ENCODE measurements around the gene TNNC1. TPM values are rescaled to one million over a fixed set of nuclear protein-coding genes. Genes with fewer than 3 reads are reported as not detected.

The TNNC1 gene
- total RNA-seq, 4 donors from 2014 or later, result 1.2 to 7.1 (median 4.0) TPM; not detected in 1

DNA sequence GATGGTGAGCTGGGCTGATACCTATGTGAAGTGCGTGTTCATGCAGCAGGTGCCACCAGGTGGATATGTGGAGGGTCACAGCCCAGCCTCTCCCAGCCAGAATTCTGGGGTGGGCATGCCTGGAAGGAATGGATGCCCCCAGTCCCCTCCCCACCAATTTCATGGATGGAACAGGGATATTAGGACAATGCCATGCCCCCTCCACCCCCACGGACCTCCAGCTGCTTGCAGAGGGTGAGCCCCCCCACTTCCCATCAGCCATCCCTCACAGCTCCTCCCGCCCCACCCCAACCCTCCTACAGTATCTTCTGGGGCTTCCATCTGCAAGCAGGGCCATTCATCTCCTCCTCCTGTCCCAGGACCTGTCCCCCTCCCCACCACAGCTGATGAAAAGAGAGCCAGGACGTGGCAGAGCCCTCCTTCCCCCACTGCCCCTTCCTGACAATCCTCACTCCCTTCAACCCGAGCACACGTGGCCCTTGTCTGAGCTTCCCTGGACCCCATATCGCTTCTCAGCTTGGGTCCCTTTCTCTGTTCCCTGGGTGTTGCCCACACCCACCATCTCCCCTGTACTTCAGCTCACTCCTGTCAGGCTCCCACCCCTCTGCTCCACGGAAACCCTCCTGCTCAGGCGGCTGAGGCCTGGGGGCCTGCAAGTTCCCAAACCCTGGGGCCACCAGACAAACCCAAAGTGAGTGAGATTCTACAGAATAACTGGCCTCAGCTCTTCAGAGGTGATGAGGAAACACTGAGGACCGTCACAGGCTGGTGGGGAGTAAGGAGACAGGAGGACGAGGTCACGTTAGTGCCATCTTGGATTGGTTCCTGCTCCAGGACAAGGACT lies 6.1 kb downstream of the TNNC1 start:
- 74% methylated on average over 11 of the region's 12 CpGs for WGBS
- Histone ChIP-seq H3K4me3 (no peak overlapping the region), H3K9me3 (no peaks in the 10 kb centered on the region), H3K27me3 (no peaks in the 10 kb centered on the region), H3K36me3 (peaks cover 0 to 24% (median 0%) of the 10 kb centered on the region in 4 donors), H3K27ac (replicated peaks in 1 of 4) (no peak overlapping the region), H3K4me1 (peaks cover 23 to 37% (median 26%) of the 10 kb centered on the region in 4 donors)
- no peak for TF ChIP-seq POLR2AphosphoS5 (IDR thresholded peaks at IDR 0.05)
- TF ChIP-seq POLR2A (IDR thresholded peaks at IDR 0.05; ENCODE audit: low read depth), result no peak
- no peak for TF ChIP-seq EP300 (IDR thresholded peaks at IDR 0.05)
- TF ChIP-seq, protein P1, sequence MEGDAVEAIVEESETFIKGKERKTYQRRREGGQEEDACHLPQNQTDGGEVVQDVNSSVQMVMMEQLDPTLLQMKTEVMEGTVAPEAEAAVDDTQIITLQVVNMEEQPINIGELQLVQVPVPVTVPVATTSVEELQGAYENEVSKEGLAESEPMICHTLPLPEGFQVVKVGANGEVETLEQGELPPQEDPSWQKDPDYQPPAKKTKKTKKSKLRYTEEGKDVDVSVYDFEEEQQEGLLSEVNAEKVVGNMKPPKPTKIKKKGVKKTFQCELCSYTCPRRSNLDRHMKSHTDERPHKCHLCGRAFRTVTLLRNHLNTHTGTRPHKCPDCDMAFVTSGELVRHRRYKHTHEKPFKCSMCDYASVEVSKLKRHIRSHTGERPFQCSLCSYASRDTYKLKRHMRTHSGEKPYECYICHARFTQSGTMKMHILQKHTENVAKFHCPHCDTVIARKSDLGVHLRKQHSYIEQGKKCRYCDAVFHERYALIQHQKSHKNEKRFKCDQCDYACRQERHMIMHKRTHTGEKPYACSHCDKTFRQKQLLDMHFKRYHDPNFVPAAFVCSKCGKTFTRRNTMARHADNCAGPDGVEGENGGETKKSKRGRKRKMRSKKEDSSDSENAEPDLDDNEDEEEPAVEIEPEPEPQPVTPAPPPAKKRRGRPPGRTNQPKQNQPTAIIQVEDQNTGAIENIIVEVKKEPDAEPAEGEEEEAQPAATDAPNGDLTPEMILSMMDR (IDR thresholded peaks at IDR 0.05), result no peak
- intact Hi-C loops (cut with DNase I), result loop anchor here (2.0 kb wide), 1 partner anchor 35 kb away; no protein-coding TSS in a partner anchor
- DNase-seq (ENCODE audit: extremely low spot score), result no peak

DNA sequence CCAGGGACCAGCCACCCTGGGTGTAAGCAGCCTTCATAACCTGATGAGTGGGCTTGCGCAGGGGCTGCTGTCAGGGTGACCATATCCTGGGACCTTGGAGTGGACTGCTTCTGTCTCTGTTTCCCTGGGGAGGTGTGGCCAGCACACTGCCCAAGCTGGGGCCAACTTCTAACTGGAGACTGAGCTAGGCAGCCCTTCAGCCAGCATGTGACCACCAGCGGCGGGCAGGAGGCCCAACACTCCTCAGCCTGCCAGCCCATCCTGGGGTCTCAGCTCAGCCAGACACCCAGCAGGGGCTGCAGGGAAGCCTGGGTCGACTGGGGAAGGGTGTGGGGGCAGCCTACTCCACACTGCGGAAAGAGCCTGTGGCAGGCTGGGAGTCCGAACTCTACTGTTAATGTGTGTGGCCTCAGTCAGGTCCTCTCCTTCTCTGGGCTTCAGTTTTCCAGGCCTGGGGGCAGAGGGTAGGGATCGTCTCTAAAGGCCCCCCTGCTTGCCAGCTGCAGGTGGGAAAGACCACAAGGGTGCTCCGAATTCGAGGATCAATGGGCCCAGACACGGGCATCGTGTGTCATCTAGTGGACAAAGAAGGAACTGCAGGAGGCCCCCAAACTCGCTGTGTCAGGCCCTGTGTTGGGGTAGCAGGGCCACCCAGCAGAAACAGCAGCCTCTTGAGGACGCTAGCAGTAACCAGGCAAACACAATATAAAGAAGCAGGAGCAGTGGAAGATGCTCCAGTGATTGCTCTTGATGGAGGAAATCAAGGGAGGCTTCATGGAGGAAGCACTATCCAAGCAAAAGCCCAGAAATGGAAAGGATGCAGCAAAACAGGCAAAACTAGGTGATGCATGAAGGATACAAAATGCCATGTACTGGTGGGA lies 7.0 kb downstream of the TNNC1 start:
- Histone ChIP-seq H3K9me3 (no peaks in the 10 kb centered on the region), H3K36me3 (peaks cover 0 to 19% (median 0%) of the 10 kb centered on the region in 4 donors), H3K27ac (replicated peaks in 1 of 4) (no peak overlapping the region), H3K27me3 (no peaks in the 10 kb centered on the region), H3K4me3 (no peak overlapping the region), H3K4me1 (peaks cover 23 to 37% (median 28%) of the 10 kb centered on the region in 4 donors)
- DNase-seq (ENCODE audit: extremely low spot score), result peak; percentile 93
- 24% methylated on average over 9 of the region's 13 CpGs for WGBS
- peak in 1 of 2 donors; percentile 19 for TF ChIP-seq POLR2AphosphoS5 (IDR thresholded peaks at IDR 0.05)
- no peak for TF ChIP-seq EP300 (IDR thresholded peaks at IDR 0.05)
- TF ChIP-seq, protein P1 (IDR thresholded peaks at IDR 0.05), result peak in 2 of 3 experiments; percentile 100
- intact Hi-C loops (cut with DNase I), result loop anchor here (2.0 kb wide), 1 partner anchor 34 kb away; no protein-coding TSS in a partner anchor

DNA sequence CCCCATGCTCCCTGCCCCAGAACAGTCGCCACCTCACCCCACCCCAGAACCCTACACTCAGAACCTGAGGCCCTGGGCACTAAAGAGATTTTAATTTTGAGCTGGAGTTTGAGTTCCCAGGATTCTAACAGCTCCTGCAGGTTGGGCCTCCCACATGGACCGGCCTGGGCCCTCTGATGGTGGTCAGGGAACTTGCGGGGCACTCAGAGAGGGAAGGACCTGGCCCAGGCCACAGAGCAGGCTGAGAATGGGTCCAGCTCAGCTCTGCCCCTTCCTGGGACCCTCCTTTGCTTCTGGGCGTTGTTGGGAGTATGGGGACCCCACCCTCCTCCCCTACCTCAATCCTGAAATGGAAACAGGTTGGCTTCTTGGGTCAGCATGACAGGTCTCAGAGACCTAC lies 7.8 kb downstream of the TNNC1 start:
- TF ChIP-seq, protein P1 (IDR thresholded peaks at IDR 0.05), result no peak
- TF ChIP-seq POLR2AphosphoS5 (IDR thresholded peaks at IDR 0.05) (no peak), EP300 (IDR thresholded peaks at IDR 0.05) (no peak), POLR2A (IDR thresholded peaks at IDR 0.05; ENCODE audit: low read depth) (no peak)
- 86% methylated on average over 1 of the region's 4 CpGs for WGBS
- intact Hi-C loops (cut with DNase I), result loop anchor here (2.0 kb wide), 1 partner anchor 33 kb away; no protein-coding TSS in a partner anchor

DNA sequence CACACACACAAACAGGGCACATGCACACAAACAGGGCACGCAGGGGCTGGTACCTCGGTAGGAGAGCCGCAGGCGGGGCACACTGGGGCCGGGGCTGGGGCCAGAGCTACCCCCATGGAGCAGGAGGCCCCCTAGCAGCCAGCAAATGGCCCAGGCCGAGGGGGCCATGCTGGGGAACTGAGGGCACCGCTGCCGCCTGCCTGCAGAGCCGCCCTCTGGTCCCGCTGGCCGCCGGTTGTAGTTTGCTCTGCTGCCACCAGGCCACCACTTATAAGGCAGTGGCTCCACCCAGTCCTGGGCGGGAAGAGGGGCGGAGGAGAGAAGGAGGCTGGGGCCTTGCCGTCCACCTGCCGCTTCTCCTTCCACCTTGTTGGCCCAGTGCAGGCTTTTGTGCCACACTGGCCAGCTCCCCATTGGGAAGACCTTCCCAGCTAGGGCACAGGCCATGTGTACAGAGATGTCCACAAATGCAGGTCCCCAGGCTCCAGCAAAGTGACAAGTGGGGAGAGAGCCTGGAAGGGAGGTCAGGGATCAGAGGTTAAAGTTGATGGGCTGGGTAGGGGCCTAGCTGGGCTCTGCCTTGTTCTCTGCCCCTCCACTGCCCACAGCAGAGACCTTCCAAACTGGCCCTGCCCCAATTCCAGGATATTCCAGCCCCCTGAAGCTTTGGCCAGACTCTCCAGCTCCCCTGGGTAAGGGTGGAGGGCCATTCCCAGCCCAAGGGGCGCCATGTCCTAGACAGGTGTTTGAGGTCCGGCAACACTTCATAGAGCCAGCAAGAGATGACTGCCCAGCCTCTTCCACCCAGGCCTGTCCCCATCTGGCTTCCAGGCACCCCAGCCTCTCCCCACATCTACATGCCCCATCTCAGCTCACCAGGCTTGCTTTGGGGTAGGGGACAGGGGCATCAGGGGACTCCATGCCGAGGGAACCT lies 8.7 kb downstream of the TNNC1 start, which contains the start of gene SEMA3G:
SEMA3G (minus strand) TSS at position 244 of the 934 bp plus-strand sequence; CDS start at position 168, 76 bp downstream.
- WGBS, result 45% methylated on average over 5 of the region's 19 CpGs
- Histone ChIP-seq H3K27ac (replicated peaks in 1 of 4) (peak within 1 kb of the TSS in 1 of 4 donors; percentile 23), H3K27me3 (no peaks in the 10 kb centered on the region), H3K4me1 (peaks cover 19 to 31% (median 23%) of the 10 kb centered on the region in 4 donors), H3K9me3 (no peaks in the 10 kb centered on the region), H3K4me3 (peak within 1 kb of the TSS; percentile 23 to 50 (median 39)), H3K36me3 (peaks cover 0 to 14% (median 0%) of the 10 kb centered on the region in 4 donors)
- intact Hi-C loops (cut with DNase I), result loop anchor here (1.0 kb wide), 1 partner anchor 17 kb away; no protein-coding TSS in a partner anchor
- TF ChIP-seq EP300 (IDR thresholded peaks at IDR 0.05) (no peak), POLR2AphosphoS5 (IDR thresholded peaks at IDR 0.05) (peak; percentile 51 to 66), POLR2A (IDR thresholded peaks at IDR 0.05; ENCODE audit: low read depth) (peak; percentile 19)
- TF ChIP-seq, protein P1 (IDR thresholded peaks at IDR 0.05), result peak; percentile 35 to 86 (median 62)
- DNase-seq (ENCODE audit: extremely low spot score), result peak; percentile 94

More for the DNA sequence above, 7.8 kb downstream of the TNNC1 start:
- H3K4me1 ChIP-seq, result peaks cover 23 to 37% (median 28%) of the 10 kb centered on the region in 4 donors
- no peak overlapping the region for H3K4me3 ChIP-seq
- no peaks in the 10 kb centered on the region for H3K9me3 ChIP-seq
- no peaks in the 10 kb centered on the region for H3K27me3 ChIP-seq
- H3K27ac ChIP-seq (replicated peaks in 1 of 4), result no peak overlapping the region
- H3K36me3 ChIP-seq, result peaks cover 0 to 14% (median 0%) of the 10 kb centered on the region in 4 donors
- DNase-seq (ENCODE audit: extremely low spot score), result no peak
